Measurements from ENCODE around the gene HMGCL.
"Not testable (repeated sequence)": the region's sequence is repeated elsewhere in the genome, so short reads cannot be mapped to it uniquely, and the experiment has no call there.

The HMGCL gene

GRCh38 chr1:23825076-23825761 lies at the start of gene HMGCL:
Gene HMGCL, minus strand, starts transcription at chr1:23825429. Its CDS starts 14 bp downstream, at chr1:23825415.
- FAIRE-seq, result no peak

- no peak for FAIRE-seq
Measured at GRCh38 chr1:23872421-23872820, 47.2 kb upstream of the HMGCL start.

GRCh38 chr1:23869051-23869450 lies 43.8 kb upstream of the HMGCL start:
- FAIRE-seq, result no peak

GRCh38 chr1:23868557-23869016 lies 43.4 kb upstream of the HMGCL start:
- no peak for FAIRE-seq

GRCh38 chr1:23867895-23868556 lies 42.8 kb upstream of the HMGCL start, which contains the start of gene FUCA1:
Gene FUCA1, minus strand, starts transcription at chr1:23868290. Its CDS starts 4 bp downstream, at chr1:23868286.
- no peak for FAIRE-seq

- FAIRE-seq, result no peak
Measured at GRCh38 chr1:23867542-23867894, 42.3 kb upstream of the HMGCL start.

- FAIRE-seq, result no peak
Measured at GRCh38 chr1:23865543-23865930, 40.3 kb upstream of the HMGCL start.

GRCh38 chr1:23864801-23865542 lies 39.7 kb upstream of the HMGCL start:
- no peak for FAIRE-seq

- FAIRE-seq, result no peak
Measured at GRCh38 chr1:23862640-23863039, 37.4 kb upstream of the HMGCL start.

GRCh38 chr1:23854568-23854967 lies 29.3 kb upstream of the HMGCL start:
- FAIRE-seq, result no peak

- not testable (repeated sequence) for FAIRE-seq
Measured at GRCh38 chr1:23853124-23853523, 27.9 kb upstream of the HMGCL start.

GRCh38 chr1:23851406-23851805 lies 26.2 kb upstream of the HMGCL start:
- FAIRE-seq, result not testable (repeated sequence)

- FAIRE-seq, result no peak
Measured at GRCh38 chr1:23848673-23849616, 23.7 kb upstream of the HMGCL start.

- not testable (repeated sequence) for FAIRE-seq
Measured at GRCh38 chr1:23847482-23848095, 22.4 kb upstream of the HMGCL start.

- no peak for FAIRE-seq
Measured at GRCh38 chr1:23845163-23845562, 19.9 kb upstream of the HMGCL start.

GRCh38 chr1:23843644-23844043 lies 18.4 kb upstream of the HMGCL start:
- FAIRE-seq, result no peak

GRCh38 chr1:23838401-23838866 lies 13.2 kb upstream of the HMGCL start:
- no peak for FAIRE-seq

GRCh38 chr1:23837908-23838307 lies 12.7 kb upstream of the HMGCL start:
- no peak for FAIRE-seq

- FAIRE-seq, result no peak
Measured at GRCh38 chr1:23836037-23836436, 10.8 kb upstream of the HMGCL start.

GRCh38 chr1:23834156-23834555 lies 8.9 kb upstream of the HMGCL start:
- not testable (repeated sequence) for FAIRE-seq

- no peak for FAIRE-seq
Measured at GRCh38 chr1:23827717-23828116, 2.5 kb upstream of the HMGCL start.

- not testable (repeated sequence) for FAIRE-seq
Measured at GRCh38 chr1:23826590-23826989, 1.4 kb upstream of the HMGCL start.

Measured in colon (tissue), 2 donors.